GM21737 (cell line): Measurements from ENCODE around the gene HLA-DMA.
"Not testable (repeated sequence)": the region's sequence is repeated elsewhere in the genome, so short reads cannot be mapped to it uniquely, and the experiment has no call there.

Experiments used
- ATAC-seq: cut with Tn5 transposase; IDR thresholded peaks from one replicate; pipeline ENCODE4 v1.9.1; 2021; ENCODE audit warnings: mild to moderate bottlenecking, moderate library complexity; ENCODE audit not compliant: unreplicated experiment

The HLA-DMA gene

DNA sequence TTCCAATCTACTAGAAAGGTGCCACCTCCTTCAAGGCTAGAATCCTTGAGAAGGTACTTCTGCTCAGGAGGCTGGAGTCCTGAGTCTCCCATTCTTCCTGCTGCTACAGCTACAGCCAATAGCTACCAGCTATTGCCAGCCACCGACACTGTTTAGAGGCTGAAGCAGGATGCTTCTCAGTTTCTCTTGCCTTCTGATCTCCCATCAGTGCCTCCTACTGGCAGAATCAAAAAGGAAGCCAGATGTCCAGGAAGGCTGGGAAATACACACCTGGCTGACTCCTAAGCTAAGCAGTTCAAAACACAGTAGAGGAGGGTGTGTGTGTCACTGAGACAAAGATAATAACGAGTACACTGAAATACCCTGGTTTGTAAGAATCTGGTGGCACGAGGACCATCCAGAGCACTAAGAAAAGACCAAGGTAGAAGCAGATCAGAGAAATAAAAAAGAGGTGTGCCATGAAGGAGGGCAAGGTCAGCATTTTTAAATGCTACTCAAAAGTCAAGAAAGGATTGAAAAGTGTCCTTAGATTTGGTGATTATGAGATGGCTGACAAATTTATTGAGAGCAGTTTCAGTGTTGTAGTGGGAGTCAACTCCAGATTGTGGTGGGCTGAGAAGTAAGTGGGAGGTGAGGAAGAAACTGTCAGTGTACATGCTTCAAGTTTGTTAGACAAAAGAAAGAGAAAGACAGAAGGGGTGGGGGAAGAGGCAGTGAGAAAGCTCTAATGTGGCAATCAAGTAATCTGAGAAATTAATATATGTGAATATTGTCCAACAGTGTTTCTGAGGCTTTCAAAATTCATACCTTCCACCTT, 2.3 kb upstream of the HLA-DMA start:
- ATAC-seq, result no peak

DNA sequence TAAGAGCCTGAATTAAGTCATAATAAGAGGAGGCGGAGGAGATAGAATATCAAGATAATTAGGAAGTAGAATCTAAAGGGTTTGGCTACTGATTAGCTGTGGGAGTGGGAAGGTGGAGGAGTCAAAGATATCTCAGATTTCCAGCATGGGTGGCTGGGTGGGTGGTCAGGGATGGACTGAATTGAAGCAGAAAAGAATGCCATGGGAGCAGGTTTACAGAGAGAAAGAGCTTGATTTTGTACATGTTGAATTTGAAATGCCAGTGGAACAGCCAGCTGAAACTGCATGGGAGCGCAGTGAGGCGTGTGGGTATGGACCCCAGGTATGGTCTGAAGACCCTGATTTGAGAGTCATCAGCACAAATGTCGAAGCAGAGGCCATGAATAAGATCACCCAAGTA, 1.4 kb upstream of the HLA-DMA start:
- no peak for ATAC-seq

DNA sequence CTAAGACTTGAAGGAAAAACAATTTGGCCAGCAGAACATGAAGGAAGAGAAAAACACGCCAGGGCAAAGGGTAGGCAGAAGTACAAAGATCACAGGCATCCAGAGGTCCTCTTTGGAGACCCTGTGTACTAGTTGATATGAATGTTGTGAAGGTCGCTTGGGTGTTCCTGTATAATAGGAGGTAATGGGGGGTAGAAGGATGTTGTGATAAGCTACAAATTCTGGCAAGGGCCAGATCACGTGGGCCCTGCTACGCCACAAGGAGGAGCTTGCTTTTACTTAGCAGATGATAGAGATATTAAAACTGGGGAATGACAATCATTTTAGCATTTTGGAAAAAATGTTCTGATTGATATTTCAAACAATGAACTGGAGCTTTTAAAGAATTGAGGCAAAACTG, 878 bp upstream of the HLA-DMA start:
- ATAC-seq, result no peak

DNA sequence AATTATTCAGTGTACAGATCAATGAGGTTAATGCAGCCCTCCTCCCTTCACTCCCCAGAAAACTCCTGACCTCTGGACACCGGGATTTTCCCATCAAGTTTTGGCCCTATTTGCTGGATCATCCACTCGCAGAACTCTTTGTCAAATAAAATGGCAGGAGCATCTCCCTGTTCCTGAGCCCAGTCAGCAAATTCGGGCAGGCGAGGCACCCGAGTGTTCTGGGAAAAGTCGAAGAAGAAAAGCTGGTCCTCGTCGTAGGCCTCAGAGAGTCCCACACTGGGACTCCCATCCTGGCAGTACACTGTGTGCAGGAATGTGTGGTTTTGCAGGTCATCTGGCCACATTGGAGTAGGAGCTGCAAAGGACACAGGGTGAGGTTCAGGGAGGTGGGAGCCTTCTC, 2.4 kb downstream of the HLA-DMA start:
- ATAC-seq, result no peak

DNA sequence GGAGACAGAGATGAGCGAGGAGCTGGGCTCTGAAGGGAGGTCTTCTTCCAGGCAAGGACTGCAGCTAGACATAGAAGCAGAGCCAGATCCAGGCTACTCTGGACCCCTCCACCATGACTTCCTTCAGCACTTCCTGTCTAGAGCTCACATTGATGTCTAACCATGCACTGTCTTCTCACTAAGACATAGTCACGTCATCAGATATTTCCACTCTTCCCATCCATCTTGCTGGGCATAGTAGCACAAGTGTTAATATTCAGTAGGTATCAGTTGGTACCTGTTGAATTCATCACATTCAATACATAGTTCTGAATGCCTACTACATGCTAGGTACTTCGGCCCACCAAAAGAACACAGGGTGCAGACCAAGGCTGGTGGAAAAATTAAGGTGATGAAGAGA, 2.9 kb downstream of the HLA-DMA start:
- ATAC-seq, result no peak

DNA sequence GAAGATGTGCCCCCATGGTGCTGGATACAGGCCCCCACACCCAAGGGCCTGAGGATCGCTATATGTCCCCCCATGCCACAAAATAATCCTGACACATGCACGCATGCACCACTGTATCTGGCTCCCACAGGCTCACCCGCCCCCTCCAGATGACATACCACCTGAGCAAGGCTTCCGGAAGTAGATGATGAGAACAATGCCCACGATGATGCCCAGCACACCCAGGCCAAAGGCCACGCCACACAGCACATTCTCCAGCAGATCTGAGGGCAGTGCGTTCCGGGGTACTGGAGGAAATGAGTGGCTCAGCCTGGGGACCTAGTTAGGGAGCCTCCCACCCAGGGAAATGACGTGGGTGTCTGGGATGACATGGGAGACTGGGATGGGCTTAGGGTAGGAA, 3.8 kb downstream of the HLA-DMA start:
- ATAC-seq, result no peak

DNA sequence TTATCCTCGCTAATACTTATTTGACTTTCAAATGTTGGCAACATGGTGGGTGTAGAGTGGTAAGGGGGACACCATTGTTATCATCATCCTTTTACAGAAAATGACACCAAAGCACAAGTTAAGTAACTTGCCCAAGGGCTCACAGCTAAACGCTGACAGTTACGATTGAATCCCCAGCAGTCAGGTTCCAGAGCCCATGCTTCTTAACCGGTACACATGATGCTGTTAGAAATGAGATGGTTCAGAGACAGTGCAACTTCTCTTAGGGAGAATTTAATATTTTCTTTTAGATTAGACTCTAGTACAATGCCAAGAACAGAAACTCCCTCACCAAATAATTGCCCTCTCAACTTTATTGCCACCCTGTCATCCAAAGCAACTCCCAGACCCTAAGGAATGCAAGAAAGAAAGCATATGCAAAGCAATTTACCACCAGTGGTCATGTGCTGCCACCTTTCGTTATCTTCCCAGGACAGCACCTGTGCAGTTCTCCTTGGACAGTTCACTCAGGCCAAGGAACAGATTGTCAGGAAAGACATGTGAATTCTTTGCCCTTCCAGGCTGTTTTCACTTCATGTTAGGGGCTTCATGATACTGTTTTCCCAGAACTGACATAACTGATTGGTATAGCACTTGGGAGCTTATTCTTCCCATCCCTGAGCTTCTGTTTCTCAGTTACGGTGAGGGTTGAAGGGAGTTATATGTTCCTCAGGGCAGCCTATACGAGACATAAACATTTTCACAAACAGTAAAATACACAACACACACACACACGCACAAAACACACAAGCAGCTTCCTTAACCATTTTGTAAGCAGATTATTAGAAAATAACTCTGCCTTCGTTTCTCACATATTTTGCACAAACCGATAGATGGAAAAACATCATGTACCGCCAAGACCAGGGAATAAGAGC, 5.1 kb downstream of the HLA-DMA start:
- ATAC-seq, result no peak

DNA sequence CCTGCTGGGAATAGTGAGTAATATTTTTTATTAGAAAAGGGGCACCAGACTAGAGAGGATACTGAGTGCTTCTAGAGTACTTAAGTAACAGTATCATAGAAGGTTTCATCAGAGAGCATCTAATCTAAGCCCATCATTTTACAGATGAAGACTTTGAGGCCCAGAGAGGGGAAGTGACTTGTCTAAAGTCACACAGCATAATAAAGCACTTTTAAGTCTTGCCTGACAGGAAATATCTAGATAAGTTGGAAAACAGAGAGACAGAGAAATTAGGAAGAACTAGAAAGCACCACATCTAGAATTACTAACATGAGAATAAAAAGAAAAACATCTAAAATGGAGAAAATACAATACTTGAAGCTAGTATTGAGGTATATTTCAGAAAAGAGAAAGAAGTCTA, 6.0 kb downstream of the HLA-DMA start:
- ATAC-seq, result no peak

DNA sequence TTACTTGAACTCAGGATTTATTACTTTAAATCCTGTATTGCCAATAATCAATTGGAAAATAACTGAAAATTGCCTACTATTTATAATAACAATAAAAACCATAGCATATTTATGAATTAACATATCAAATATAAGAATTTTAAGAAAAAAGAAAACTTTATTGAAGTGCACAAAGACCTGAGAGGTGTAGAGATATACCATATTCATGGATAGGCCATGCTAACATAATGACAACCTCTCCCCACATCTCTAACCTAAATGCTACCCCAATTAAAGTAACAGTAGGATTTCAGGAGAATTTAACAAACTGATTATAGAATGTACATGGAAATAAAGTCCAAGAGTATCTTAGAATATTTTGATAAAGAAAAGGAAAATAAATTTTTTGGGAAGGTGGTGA, 6.9 kb downstream of the HLA-DMA start:
- no peak for ATAC-seq

DNA sequence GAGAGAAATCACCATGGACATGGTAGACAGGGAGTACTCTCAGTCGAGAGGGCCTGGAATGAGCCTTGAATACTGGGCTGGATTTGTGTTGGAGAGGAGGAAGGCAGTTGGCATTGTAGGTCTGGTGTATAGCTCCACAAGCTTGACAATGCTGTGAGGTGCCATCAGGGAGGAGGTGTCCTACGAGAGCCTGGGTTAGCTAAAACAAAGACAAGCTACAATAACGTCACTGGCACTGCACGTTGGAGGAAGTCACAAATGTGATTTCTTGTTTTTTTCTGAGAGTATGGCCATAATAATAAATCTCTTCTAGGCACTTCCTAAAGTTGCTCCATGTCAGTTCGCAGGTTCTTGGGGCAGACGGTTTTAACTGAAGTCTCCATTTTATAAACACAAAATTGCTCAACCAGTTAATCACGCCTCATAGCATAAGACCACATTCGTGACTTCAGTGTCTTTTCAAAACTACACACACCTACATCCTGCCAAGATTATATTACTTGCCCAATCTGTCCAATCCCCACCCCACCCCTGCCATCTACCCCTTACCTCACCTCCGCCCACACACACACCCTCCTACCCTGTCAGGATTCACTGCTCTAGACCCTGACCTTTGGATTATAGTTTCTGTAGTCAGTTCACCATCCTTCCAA, 7.7 kb downstream of the HLA-DMA start:
- no peak for ATAC-seq

DNA sequence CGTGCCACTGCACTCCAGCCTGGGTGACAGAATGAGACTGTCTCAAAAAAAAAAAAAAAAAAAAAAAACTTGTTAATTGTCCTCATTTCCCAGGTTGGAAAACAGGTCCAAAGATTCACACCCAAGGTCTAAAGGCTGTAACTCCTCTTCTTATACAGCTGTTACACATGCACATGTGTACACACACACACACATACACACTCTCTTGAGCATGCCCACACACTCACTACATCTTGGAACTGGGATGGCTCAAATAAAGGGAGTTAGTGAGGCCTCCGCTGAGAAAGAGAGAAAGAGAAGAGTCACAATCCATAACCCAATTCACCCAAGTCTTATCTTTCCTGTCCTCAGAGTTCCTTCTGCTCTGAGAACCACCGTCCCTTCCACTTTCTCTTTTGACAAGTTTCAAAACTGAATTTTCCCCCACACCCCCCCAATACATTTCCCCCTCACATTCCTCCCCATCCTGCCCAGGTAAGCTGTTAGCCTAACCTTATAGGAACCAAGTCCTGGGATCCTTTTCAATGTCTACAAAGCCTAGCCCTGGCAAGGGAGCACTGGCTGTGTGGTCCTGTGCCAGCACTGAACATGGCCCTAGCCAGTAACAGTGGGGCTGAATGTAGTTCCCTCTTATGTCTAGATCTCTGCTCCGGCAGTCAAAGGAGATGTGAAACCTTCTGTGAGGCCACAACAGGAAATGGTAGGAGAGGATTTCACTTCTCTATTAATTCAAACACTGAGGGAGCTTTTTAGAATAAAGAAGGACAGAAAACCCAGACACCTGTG, 8.8 kb downstream of the HLA-DMA start:
- peak; percentile 43 for ATAC-seq

DNA sequence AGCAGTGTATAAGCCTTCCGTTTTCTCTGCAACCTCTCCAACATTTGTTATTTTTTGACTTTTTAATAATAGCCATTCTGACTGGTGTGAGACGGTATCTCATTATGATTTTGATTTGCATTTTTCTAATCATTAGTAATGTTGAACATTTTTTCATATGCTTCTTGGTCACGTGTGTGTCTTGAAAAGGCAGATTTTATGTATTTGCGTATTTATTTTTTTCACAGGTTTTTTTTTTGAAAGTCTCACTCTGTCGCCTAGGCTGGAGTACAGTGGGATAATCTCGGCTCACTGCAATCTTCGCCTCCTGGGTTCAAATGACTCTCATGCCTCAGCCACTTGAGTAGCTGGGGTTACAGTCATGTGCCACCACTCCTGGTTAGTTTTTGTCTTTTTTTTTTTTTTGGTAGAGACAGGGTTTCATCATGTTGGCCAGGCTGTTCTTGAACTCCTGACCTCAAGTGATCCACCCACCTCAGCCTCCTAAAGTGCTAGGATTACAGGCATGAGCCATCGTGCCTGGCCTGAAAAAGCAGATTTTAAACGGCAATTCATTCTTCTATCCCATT, 10.3 kb downstream of the HLA-DMA start:
- not testable (repeated sequence) for ATAC-seq

DNA sequence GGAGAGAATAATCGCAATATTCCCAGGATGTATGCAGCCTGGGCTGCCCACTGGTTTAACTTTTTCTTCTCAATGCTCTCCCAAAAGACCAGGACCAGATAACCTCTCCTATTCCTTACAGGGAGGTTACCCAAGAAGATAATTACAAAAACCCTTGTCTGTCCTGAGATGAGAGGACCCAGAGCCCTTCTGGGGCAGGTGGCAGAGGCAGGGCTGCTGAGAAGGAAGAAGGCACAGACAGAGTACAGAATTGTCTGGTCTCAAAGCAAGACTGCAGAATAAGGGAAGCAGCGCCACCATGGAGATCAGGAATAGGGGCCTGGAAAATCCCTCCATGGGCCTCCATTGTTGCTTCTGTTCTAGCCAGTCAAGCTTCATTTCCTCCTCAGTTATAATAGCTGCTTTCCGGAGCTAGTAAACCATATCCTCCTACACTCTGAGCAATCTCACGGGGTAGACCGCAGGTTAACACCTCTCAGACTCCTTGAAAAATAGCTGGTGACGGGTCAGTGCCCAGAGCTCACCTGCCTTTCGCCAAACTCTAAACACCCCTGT, 11.6 kb downstream of the HLA-DMA start:
- ATAC-seq, result peak; percentile 45

DNA sequence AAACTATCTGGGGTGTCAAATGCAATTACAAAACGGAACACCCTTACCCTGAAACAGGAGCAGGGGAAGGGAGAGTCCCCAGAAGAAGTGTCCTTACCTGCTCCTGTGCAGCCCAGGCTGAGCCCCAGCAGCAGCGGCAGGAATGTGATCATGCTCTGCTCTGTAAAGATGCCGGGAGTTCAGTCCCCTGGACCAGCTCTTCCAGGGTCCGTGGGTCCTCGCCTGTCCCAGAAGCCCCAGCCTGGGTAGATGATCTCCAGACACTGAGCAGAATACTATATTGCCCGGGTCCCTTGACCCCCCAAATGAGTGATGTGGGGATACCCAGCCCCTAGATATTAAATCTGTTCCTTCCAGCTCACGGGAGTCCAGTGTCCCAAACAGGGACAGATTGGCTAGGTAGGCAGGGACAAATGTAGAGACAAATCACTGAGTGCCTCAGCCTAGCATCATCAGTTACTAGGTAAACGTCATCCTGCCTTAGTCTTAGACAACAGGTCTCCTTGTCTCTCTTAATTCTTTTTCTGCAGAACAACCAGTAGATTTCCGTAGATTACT, 12.2 kb downstream of the HLA-DMA start, which contains the start of gene HLA-DMB:
Gene HLA-DMB, minus strand, starts transcription at position 373 of the 558 bp plus-strand sequence. Its CDS starts 221 bp downstream, at position 152.
- ATAC-seq, result peak; percentile 44

DNA sequence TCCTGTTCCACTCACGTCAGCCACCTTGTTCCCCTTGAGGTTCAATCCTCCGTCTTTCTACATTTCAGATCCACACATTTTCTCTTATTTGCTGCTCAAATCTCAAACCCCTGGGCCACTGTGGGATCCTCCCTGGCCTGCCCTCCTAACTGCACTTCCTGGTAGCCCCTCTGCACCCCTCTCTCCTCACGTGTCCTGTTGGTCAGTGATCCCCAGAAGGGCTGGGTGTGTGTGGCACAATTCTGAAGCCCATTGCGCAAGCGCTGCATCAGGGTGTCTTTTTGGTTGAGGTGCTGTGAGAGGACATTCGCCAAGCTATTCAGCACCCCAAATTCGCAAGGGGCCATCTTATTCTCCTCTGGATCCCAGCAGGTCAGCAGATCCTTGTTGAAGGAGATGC, 14.4 kb downstream of the HLA-DMA start:
- no peak for ATAC-seq

DNA sequence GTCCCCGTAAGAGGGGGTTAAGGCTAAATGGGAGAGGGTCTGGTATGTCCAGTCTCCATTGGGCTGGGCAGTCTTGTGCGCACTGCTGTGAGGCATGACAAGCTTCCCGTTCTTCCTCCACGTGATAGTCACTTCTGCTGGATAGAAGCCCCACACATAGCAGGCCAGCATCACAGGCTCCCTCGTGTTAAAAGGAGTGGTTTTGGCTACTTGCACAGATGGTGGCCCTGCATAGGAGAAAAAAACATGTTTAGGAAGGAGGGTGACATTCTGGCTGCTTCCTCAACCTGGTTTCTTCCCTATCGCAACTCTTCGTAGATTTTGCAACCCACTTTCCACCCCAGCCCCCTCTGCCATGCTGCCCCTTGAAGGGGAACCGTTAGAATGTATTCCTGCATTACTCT, 15.7 kb downstream of the HLA-DMA start:
- ATAC-seq, result no peak

DNA sequence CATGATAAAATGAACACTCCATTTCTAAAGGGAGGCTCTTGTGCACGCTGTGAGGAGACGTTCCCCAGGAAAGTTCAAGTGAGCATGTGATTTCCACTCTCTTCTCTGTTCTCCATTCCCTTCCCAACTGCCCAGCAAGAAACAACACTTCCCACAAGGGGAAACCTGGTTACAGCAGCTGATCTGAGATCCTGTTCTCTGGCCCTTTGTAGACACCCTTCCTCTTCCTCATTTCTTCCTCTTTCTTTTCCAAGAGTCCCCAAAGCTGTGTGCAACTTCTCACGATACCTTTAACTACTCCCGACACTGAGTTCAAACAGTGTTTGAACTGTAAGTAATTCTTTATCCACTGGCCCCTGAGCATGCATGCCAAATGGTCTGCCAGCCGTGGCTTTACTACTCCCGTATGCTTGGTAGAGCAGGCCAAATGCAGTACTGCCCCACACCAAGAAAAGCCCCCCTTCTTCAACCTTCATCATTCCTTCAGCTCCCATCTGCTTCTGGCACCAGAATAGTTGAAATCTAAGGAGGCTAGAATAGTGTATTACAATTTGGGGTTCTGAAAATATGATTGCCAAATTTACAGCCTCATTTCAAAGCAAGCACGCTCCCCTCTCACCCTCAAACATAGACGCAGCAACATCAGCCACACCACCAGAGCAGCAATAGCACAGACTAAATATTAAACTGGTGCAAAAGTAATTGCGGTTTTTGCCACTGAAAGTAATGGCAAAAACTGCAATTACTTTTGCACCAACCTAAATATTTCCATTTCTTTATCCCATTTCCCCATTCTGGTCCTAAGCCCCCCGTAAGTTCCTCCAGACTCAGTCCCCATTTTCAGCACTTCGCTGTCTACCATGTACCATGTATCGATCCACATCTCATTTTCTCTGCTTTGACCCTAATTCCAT, 16.4 kb downstream of the HLA-DMA start:
- ATAC-seq, result no peak

DNA sequence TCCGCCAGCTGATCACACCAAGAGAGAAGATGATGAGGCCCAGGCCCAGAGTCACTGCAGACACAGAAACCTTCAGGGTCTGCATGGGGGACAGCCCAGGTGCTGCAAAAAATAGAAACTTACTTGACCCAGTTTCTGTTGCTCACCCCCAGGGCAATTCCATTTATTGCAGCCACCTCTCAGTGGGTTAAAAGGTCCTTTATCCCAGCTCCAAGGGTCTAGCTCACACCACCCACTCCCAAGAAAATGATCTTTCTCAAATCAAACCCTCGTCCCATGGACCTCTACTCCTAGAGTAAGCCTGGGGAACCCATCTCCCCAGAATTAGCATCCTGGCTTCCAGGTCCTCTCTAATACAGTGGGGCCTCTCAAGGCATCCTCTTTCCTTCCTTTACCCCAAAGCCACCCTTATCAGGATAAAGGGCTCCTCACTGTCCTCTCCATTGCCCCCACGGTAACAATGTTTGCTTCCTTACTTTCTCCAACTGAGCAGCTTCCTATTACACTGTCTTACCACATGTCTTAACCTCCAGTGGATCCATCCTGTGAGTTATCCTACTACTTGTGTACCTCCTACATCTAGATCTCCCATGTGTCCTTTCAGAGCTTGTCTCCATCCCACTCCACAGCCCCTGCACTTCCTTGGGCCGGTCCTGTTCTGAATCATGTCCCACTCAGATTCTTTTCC, 17.2 kb downstream of the HLA-DMA start:
- no peak for ATAC-seq
